GM10266 (cell line): ENCODE measurements around the gene ZNF296.

Source experiments
- DNase-seq: peaks from one replicate; pipeline ENCODE4 v3.0.0; 2012; ENCODE audit errors: extremely low spot score
- CTCF ChIP-seq: IDR thresholded peaks from 2 replicates; pipeline ENCODE4 v1.5.1; 2012; ENCODE audit warnings: mild to moderate bottlenecking, low read depth; ENCODE audit not compliant: control insufficient read depth, insufficient read depth; ENCODE audit errors: missing control alignments

ZNF296 gene

DNA sequence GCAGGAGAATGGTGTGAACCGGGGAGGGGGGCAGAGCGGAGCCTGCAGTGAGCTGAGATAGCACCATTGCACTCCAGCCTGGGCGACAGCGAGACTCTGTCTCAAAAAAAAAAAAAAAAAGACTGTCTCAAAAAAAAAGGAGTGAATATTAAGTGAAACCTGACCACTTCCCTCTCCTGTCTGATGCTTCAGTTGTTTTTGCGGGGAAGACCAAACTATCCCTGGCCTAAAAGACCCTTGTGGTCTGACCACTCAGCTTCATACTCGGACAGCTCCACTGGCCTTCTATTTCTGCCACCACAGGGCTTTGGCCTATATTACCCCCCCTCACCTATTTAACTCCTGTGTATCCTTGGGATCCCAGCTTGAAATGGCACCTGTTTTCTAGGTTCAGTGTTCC lies 35.2 kb downstream of the ZNF296 start:
- TF ChIP-seq CTCF, result no peak

GRCh38 chr19:45040059-45040771 lies 36.1 kb downstream of the ZNF296 start:
- no peak for TF ChIP-seq CTCF
- no peak for DNase-seq

More for the DNA sequence above, 35.2 kb downstream of the ZNF296 start:
- DNase-seq, result no peak

DNA sequence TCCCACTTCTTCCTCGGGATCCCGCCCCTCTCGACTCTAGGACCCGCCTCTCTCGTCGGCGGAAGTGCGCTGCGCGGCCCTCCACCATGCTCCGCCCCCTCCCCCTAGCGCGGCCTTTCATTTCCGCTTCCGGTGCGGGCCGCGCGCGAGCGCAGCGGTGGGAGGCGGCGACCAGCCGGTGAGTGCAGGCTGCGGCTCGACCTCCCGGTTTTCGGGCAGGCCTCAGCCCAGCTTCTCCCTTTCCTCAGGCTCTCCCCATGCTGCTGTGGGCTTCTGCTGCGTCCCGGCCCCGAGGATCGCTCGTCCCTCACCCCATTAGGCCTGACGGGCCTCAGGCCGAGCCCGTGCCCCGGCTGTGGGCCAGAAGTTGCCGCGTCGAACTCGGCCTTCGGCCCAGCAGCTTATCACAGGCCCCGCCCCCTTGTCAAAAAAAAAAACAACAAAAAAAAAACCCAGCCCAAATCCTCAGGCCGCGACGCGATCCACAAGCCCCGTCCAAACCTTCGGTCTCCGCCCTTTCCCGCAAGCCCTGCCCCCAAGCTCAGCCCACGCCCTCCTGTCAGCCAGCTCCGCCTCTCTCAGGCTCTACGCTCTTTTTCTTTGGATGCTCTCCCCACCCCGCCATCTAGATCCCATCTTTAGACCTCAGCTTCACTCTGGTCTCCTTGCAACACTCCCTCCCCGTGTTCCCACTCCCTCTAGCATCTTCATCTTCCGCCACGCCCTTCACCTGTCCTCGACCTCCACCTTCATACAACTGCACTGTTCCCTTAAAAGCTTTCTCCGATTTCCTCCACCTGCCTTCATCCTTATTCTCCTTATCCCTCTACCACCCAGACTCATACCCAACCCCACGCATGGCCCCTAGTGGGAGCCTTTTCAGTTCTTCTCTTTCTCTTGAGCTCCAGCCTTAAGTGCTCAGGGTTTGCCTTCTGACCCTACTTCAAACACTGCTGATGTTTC lies 37.1 kb downstream of the ZNF296 start, which contains the start of gene CLASRP:
CLASRP (plus strand) TSS at position 115 of the 963 bp plus-strand sequence. CDS start 1,168 bp downstream, outside the sequence.
- no peak for TF ChIP-seq CTCF
- DNase-seq, result peak; percentile 91

DNA sequence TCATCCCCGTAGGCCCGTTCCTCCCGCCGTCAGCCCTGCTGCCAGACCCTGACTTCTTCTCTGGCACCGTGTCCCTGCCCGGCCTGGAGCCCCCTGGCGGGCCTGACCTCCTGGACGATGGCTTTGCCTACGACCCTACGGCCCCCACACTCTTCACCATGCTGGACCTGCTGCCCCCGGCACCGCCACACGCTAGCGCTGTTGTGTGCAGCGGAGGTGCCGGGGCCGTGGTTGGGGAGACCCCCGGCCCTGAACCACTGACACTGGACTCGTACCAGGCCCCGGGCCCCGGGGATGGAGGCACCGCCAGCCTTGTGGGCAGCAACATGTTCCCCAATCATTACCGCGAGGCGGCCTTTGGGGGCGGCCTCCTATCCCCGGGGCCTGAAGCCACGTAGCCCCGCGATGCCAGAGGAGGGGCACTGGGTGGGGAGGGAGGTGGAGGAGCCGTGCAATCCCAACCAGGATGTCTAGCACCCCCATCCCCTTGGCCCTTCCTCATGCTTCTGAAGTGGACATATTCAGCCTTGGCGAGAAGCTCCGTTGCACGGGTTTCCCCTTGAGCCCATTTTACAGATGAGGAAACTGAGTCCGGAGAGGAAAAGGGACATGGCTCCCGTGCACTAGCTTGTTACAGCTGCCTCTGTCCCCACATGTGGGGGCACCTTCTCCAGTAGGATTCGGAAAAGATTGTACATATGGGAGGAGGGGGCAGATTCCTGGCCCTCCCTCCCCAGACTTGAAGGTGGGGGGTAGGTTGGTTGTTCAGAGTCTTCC lies 38.7 kb downstream of the ZNF296 start:
- no peak for TF ChIP-seq CTCF
- no peak for DNase-seq

DNA sequence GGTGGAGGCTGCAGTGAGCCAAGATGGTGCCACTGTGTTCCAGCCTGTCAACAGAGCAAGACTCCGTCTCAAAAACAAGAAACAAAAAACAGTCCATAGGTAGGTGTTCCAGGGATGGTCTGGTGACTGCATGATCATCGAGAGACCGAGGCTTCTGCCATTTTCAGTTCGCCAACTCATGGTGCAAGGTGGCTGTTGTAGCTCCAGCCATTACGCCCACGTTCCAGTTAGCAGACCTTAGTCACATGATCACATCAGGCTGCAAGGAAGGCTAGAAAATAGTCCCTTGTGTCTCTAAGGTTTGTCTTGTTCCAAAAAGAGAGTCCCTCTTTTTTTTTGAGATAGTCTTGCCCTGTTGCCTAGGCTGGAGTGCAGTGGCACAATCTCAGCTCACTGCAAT lies 40.5 kb downstream of the ZNF296 start:
- DNase-seq, result no peak
- TF ChIP-seq CTCF, result no peak

DNA sequence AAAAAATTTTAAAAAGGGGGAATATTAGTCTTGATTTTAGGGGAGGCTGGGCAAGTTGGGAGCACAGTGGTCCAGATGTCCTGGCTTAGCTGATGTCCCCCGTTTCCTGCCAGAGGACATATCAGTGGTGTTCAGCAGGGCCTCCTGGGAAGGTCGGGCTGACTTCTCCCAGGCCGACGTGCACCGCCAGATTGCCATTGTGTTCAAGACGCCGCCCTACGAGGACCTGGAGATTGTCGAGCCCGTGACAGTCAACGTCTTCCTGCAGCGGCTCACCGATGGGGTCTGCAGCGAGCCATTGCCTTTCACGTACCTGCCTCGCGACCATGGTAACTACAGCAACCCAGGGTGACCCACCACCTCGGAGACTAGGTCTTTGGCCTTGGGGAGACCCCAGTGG lies 43.9 kb downstream of the ZNF296 start:
- DNase-seq, result no peak
- no peak for TF ChIP-seq CTCF

DNA sequence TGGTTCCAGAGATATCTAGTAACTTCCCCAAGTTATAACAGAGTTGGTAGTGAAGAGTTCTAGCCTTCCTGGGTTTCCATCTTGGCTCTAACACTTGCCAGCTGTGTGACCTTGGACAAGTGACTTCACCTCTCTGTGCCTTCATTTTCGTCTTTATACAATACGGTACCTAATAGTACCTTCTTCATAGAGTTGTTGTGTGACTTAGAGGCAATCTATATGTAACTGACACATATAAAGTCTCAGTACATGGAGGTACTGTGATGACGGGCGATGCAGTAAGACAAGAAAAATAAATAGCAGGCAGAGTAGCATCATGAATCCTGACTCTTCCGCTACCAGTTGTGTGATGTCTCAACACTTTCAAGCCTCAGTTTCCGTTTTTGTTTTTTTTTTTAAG lies 45.5 kb downstream of the ZNF296 start:
- no peak for TF ChIP-seq CTCF
- no peak for DNase-seq
